ENCODE data around the gene SLC35A4.

Gene SLC35A4, protein sequence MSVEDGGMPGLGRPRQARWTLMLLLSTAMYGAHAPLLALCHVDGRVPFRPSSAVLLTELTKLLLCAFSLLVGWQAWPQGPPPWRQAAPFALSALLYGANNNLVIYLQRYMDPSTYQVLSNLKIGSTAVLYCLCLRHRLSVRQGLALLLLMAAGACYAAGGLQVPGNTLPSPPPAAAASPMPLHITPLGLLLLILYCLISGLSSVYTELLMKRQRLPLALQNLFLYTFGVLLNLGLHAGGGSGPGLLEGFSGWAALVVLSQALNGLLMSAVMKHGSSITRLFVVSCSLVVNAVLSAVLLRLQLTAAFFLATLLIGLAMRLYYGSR

DNA sequence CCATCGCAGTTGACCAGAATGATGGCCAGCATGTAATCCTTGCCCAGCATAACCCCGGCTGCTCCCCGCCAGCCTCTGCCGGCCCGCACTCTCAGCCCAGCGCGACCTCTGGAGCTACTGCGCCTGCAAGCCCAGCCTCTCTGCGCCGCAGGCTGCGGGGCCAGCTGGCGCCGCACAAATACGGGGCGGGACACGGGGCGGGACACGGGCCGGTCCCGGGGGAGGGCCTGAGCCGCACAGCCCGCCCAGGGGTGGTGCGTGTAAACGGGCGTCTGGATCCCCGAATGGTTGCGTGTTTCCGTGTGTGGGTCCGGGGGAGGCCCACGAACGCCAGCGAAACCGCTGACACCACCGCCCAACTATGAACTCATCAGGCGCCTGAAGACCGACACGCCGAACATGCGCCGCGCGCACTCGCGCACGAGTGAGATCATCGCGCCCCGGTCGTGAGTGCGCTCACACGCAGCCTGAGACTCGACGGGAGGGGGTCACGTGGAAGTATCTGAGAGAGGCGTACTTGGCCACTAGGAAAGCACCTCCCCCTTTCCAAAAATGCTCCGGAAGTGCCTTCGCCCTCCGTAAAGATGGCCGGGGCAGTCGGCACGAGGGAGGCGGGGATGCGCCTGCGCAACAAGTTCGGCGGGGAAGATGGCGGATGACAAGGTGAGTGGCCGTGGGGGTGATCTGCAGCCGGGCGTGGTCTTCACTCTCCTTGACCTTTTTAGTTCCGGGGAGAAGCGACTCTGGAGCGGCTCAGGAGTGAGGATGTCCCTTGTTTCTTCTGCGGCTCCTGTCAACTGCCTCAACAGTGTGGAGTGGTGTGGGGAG lies at the start of gene SLC35A4, which contains the start of gene APBB3:
SLC35A4 (plus strand) TSS at position 633 of the 828 bp plus-strand sequence. CDS start 2,342 bp downstream, outside the sequence.
APBB3 (minus strand) TSS at position 403 of the 828 bp plus-strand sequence; CDS start at position 50, 353 bp downstream.
- peak; percentile 96 for DNase-seq (ENCODE audit: low read depth)

DNA sequence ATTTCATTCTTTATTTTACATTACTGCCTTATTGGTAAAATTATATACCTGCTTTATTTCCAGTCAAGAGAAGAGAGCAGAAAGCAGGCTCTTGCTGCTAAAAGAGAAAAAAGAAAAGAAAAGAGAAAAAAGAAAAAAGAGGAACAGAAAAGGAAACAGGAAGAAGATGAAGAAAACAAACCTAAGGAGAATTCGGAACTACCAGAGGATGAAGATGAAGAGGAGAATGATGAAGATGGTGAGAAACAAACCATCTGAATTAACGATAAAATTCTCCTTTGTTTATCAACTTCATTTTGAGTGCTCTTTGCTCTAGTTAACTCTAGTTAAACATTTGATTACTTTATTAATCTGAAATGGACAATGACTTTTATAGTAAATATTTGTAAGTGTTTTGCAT lies 40.6 kb upstream of the SLC35A4 start:
- DNase-seq (ENCODE audit: low read depth): no peak

DNA sequence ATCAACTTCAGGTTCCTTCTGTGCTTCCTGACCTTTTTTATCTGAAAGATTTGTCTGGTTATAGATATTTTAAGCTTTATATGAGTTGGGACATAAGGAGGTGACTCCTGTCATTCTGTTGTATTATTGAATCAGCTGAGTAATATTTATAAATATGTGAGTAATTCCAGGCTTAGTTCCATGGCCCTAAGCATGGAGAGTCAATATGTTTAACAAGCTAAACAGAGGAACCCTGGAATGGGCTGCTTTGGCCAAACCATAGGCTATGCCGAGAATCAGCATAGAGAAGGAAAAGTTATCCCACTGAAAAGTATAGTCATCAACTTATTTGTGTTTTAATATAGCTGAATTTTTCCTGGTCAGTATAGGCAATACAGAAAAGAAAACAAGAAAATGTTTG lies 24.4 kb upstream of the SLC35A4 start:
- no peak for DNase-seq (ENCODE audit: low read depth)

DNA sequence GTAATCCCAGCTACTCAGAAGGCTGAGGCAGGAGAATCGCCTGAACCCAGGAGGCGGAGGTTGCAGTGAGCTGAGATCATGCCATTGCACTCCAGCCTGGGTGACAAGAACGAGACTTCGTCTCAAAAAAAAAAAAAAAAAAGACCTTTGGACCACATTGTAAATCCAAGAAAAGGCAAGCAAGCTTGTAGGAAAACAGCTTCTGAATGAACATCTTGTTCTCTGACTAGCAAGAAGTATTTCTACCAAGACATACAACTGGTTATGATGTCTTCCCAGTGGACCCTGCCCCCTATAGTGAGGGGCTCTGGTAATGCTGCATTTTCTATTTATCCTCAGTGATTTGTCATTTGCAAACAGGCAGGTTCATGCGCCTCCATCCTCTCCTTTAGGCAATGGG lies 21.7 kb upstream of the SLC35A4 start:
- no peak for DNase-seq (ENCODE audit: low read depth)

DNA sequence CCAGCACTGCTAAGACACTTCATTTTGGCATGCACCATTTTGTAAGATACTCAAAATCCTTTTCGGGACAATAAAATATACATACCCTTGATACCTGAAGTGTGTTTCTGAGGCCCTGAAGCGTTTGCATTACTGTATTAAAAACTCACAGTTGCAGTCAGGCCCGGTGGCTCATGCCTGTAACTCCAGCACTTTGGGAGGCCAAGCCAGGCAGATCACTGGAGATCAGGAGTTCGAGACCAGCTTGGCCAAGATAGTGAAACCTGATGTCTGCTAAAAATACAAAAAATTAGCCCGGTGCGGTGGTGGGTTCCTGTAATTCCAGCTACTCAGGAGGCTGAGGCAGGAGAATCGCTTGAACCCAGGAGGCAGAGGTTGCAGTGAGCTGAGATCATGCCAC lies 19.6 kb upstream of the SLC35A4 start:
- DNase-seq (ENCODE audit: low read depth): no peak

DNA sequence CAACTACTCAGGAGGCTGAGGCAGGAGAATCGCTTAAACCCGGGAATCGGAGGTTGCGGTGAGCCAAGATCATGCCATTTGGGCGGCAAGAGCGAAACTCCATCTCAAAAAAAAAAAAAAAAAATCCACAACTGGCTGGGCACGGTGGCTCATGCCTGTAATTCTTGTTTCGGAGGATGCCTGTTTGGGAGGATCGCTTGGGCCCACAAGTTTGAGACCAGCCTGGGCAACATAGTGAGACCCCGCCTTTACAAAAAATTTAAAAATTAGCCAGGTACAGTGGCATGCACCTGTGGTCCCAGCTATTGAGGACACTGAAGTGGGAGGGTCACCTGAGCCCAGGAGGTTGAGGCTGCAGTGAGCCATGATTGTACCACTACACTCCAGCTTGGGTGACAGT lies 19.0 kb upstream of the SLC35A4 start:
- DNase-seq (ENCODE audit: low read depth): no peak

DNA sequence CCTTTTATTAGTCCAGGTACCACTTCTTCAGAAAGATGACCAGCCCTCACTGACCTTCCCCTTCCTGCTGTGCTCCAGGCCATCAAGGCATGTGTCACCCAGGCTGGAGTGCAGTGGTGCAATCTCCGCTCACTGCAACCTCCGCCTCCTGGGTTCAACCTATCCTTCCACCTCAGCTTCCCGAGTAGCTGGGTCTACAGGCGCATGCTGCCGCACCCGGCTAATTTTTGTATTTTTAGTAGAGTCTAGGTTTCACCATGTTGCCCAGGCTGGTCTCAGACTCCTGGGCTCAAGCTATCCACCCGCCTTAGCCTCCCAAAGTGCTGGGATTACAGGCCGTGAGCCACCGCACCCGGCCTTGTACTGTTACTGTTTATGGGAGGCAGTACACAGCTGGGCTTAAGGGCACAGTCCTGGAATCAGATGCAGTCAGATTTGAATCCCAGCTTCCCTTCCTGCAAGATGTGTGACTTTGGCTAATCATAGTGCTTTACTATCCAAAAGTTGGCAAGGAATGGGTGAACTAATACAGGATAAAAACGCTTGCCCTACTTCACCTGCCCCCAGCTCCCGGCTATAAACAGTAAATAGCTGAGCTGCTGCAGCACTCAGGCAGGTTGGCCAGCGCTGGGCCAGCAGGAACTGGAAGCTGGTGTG lies 17.6 kb upstream of the SLC35A4 start:
- no peak for DNase-seq (ENCODE audit: low read depth)

DNA sequence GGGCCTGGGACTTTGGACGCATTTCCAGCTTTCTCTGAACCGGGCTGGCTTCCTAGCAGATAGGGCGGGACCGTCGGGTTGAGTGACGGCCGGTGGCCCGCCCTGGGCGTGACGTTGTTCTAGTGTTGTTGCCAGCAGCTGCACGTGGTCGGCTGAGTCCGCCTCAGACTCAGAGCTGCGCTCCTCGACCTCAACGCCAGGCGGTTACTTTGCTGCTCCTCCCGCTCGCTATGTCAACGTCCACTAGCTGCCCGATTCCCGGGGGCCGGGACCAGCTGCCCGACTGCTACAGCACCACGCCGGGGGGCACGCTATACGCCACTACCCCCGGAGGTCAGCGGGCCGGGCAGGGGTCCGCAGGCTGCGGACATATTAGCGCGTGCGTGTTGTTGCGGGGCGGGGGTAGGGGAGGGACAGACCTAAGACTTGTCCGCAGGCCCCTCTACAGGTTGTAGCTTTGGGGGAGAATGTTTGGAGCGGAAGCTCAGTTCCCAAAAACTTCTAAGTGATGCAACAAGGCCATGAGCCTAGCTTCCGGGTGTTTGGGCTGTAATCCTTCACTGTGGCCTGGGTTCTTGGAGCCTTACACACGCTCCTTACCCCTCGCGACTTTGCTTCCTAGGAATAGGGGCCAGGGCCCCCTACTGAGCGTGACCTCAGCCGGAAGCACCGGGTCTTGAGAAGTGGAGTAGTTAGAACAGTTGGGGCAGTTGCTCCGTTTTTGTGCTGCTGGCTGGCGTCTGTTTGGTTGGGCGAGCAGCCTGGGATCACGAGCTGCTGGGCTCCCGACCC lies 16.9 kb upstream of the SLC35A4 start, which contains the start of gene EIF4EBP3:
EIF4EBP3 (plus strand) TSS at position 155 of the 792 bp plus-strand sequence; CDS start at position 231, 76 bp downstream.
- peak; percentile 77 for DNase-seq (ENCODE audit: low read depth)

DNA sequence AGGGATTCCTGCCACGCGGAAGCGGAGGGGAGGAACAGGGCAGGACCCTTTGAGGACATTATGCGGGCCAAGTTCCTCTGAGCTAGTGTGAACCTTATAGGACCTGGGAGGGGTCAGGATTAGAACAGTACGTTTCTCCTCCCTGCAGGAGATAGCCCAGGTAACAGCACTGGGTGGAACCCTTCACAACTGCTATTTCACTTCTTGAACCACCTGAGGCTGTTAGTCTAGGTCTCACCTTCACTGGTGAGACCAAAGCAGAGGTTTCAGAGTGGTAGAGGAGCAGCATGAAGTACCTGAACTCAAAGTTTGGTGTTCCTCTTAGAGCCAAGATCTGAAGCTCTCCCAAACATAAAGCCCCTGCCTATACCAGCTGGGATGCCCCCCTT lies 16.3 kb upstream of the SLC35A4 start:
- no peak for DNase-seq (ENCODE audit: low read depth)

DNA sequence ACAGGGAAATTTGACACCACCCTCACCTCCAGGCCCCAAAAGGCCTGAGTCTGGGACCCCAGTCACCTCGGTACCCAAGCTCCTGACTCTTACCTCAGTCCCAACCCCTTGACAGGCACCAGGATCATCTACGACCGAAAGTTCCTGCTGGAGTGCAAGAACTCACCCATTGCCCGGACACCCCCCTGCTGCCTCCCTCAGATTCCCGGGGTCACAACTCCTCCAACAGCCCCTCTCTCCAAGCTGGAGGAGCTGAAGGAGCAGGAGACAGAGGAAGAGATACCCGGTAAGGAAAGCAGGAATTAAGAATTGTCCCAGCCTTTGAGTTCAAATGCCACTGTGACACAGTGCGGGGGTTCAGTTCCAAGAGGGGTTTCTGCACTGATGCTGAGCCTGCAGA lies 15.8 kb upstream of the SLC35A4 start:
- DNase-seq (ENCODE audit: low read depth): no peak

DNA sequence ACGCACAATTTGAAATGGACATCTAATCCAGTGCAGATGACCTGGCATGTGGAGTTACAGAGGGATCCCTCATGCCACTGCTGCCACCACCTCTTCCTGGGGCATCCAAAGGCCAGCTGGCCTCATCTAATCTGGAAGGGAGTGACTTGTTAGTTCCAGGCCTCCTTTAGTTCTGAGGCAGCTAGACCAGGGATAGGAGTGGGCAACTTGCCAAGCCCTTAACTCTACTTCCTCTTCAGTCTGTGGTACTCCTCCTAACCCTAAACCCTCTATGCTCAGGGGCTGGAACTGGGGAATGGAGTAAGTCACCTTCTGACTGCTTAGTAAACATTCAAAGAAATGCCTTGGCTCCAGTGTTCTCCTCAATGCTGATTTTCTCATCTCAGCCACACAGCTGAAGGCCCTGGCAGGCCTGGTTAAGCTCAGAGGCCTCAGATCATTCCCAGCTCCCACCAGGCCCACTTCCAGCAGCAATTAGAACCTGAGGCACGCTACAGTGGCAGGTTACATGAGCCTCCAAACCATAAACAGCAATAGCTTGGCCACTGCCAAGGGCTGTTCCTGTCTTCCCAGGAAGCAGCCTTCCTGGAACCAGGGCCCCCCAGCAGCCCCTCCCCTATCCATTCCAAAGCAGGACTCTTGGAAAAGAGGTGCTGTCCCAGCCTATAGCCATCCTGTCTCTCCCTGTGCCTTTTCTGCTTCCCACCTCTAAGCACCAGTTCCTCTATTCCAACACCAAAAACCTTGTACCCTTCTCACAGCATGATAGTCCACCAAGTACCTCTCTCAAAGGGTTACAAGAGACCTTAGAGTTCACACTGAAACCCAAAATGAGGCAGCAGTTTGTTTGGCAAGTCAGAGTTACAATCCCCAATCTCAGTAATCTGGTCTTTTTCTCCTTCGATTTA lies 15.1 kb upstream of the SLC35A4 start:
- no peak for DNase-seq (ENCODE audit: low read depth)

DNA sequence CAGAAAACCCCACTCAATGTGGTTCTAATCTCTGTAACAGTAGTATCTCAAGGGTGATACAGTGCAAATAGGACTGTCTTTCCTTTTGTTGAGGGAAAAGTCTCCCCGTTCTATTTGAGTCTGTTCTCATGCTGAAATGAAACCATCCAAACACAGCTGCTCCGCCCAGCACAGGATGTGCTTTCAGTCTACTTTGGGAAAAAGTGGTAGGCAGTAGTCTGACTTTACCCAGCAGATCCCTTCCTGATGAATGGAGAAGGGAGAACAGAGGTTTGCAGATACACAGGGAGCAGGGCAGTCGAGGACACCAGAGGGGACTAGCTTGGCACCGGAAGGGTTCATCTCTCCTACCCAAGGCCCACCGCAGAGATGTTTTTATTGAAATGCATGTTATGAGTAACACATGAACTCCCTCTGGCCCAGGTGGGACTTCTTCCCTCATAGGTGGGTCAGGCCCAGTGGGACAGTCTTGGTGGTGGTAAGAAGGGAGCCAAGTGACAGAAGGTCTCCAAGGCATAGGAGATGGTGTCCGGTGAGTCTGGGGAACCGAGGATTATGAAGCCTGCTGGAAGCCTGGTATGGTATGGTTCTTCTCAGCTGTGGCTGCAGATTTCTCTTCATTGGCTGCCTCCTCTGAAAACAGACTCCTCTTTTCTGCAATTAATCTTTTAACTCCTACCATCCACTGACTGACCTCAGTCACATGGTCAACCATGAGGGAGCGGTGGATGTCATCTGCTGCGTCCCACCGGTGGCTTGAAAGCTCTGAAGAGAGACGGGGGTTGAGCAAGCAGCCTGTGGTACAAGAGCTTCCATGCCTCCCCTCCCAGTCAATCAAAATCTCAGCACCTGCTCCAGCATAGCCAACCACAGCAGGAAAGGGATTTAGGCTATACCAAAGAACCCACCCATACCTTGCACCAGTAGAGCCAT lies 14.2 kb upstream of the SLC35A4 start:
- DNase-seq (ENCODE audit: low read depth): no peak

DNA sequence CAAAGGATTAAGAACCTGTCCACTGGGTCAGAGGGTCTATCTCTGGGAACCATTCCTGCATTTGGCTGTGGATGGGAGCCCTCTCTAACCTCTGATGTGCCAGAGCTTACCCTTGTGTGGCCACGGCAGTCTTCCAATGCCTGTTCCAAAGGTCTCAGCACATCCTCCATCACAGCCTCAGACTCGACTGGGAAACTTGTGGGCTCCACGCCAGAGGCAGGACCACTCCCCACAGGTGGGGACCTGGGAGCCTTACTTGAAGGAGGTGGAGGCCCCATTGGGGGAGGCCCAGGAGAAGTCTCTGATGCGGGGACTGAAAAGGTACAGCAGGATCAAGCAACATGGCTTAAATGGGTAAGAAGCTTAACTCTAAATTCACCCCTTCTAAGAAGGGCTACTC lies 12.8 kb upstream of the SLC35A4 start:
- DNase-seq (ENCODE audit: low read depth): no peak

DNA sequence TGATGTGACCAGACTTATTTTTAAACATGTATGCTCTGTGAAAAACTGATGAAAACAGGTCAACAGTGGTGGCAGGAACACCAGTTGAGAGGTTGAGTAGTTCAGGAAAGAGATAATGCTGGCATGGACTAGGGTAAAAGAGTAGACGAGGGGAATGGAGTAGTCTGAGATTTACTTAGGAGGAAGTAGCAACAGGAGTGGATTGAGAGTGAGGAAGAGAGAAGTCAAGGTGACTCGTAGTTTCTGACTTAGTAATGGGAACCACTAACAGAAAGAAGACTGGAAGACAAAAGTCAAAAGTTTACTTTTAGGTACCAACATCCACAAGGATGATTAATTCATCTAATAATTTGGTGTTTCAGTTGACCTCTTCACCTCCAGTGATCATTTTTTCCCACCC lies 11.0 kb upstream of the SLC35A4 start:
- DNase-seq (ENCODE audit: low read depth): no peak

DNA sequence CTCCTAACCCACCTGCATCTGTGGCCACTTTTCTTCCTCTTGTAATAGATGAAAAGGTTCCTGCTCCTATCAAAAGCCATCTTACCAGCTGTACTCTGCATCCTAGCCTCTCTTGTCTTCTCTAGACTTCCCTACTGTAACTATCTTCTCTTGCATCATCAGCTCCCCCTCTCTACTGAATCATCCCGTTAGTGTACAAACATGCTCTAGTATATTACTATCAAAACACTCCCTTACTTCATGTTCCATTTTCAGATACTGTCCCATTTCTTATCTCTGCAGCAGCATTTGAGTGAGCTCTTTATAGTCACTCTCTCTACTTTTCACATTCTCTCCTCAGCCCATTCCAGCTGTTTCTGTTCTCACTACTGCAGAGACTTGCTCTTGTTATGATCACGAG lies 10.2 kb upstream of the SLC35A4 start:
- DNase-seq (ENCODE audit: low read depth): no peak

DNA sequence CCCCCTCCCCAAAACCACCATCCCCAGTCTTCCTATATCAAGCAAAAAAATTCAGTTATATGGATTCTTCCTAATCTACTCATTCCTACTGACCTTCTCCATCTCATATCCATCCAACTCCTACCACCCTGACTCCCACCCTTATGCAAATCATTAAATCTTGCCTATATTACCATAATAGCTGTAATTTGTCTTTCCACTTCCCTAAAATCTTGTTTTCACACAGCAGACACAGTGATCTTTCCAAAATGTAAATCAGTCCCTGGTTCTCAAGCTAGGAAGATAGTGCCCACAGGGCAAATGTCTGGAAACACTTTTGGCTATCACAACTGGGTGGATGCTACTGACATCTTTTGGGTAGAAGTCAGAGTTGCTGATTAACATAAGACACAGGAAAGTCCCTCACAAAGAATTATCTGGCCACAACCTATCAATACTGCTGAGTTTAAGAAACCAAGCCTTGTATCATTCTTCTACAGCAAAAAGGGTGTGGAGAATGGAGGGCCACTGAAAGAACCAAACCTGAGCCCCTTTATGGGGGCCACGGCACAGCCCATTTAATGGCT lies 8.8 kb upstream of the SLC35A4 start:
- no peak for DNase-seq (ENCODE audit: low read depth)

DNA sequence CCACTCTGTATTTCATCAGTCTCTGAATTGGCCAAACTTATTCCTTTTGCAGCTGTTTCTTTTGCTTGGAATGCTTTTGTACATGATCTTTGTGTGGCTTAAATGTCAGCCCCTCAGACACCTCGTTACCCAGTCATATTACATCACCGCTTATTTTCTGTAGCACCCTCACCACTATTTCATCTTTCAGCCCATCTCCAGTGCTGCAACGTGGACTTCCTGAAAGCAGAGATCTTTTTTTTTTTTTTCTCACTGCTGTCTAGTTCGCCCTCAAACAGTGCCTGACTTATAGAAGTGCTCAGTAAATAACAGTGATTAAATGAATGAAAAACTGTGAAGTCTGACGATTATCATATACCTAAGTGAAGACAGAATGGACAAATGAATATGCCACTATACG lies 8.2 kb upstream of the SLC35A4 start:
- DNase-seq (ENCODE audit: low read depth): no peak

DNA sequence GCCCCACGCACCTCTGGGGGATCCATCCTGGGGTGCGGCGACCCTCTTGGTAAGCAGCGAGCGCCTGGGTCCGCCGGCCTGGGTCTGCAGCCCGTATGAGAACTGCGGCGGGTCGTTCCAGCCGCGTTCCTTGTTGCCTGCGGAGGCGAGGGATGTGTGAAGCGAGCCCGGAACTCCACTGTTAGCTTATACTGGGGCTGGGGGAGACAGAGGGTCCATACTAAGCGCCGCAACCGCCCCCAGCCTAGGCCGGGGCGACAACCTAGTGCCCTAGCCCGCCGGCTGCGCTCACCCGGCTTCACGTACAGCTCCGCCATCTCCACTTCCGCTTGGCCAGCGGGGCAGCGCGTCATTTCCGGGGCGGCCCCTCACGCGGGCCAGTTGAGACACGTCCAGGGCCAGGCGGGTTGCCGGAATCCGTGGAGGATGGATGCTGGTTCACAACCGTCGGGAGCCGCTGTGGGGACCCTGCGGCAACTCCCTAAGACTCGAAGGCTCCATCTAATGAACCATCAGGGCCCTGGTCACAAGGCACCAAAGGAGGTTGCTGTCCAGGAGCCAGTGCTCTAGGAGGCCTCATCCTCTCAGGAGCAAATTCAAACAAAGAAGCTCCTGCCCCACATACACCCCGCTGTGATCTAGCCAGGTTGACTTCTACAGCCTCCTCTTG lies 7.4 kb upstream of the SLC35A4 start, which contains the start of gene SRA1:
SRA1 (minus strand) TSS at position 338 of the 670 bp plus-strand sequence; CDS start at position 317, 21 bp downstream.
- peak; percentile 75 for DNase-seq (ENCODE audit: low read depth)

DNA sequence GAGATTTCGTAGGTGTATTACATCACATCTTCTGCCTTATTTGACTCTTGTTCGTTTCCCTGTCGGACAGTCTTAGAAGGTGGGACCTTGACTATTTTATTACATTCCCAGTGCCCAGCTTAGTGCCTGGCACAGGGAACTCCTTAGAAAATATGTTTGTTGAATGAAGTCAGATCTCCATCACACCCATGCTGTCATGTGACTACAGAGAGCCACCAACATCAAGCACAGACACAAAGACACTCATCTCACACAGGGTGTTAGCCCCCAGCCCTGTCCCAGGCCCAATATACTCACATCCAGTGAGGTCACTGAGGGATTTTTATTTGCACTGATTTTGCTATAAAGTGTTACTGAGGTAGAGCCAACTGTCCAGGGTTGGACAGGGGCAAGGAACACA lies 6.7 kb upstream of the SLC35A4 start:
- no peak for DNase-seq (ENCODE audit: low read depth)

Measured in activated gamma-delta T cell treated with anti-CD3 and anti-CD28 coated beads, Interleukin-2, amount 50 U/mL, for 16 hours (primary cell).